CD4-positive, alpha-beta memory T cell (primary cell): Measurements from ENCODE around the gene BLM. TPM values are rescaled to one million over a fixed set of nuclear protein-coding genes. Genes with fewer than 3 reads are reported as not detected.

Source experiments
- CTCF ChIA-PET: fragments of 350-600 bp; sonication (Branson Sonifier 250); formaldehyde crosslinking; loops from one replicate; lab custom pipeline; 2021; ENCODE audit warnings: inconsistent platforms; ENCODE audit not compliant: partially characterized antibody; lab: Charles Lee
- POLR2A ChIA-PET: fragments of 350-600 bp; sonication (Branson Sonifier 250); formaldehyde crosslinking; loops from one replicate; lab custom pipeline; 2021; ENCODE audit not compliant: partially characterized antibody; lab: Charles Lee
- DNase-seq, 5 donors: peaks; one replicate each; pipeline versions ENCODE4 v3.0.0 to v3.0.0-alpha.2; 2020 to 2022; ENCODE audit warnings: mixed read lengths in 1 of 5
- H3K27ac ChIP-seq: one replicate; pipeline ENCODE4 v1.7.0; 2013; ENCODE audit warnings: low read depth, low read length
- H3K27me3 ChIP-seq: 2 replicates; pipeline ENCODE4 v1.7.0; 2013; ENCODE audit warnings: mild to moderate bottlenecking, low read length, moderate library complexity; ENCODE audit not compliant: insufficient read depth
- H3K36me3 ChIP-seq: 2 replicates; pipeline ENCODE4 v1.7.0; 2013; ENCODE audit warnings: mild to moderate bottlenecking, low read length, moderate library complexity; ENCODE audit not compliant: insufficient read depth
- H3K4me1 ChIP-seq: 2 replicates; pipeline ENCODE4 v1.7.0; 2013; ENCODE audit warnings: mild to moderate bottlenecking, low read length, moderate library complexity; ENCODE audit not compliant: insufficient read depth
- H3K4me3 ChIP-seq, 2 donors: one replicate each; pipeline ENCODE4 v1.7.0; 2013; ENCODE audit warnings: low read length in 2 of 2, mild to moderate bottlenecking in 1 of 2
- H3K9me3 ChIP-seq, 2 donors: one replicate each; pipeline ENCODE4 v1.7.0; 2013; ENCODE audit warnings: low read length in 2 of 2, control low read depth in 1 of 2; ENCODE audit not compliant: control insufficient read depth in 1 of 2
- H3K27ac Mint-ChIP-seq, 7 donors: one replicate each; pipeline ENCODE4 v1.8.0; 2020 to 2021; ENCODE audit warnings: mixed read lengths in 7 of 7, mild to moderate bottlenecking in 6 of 7, inconsistent platforms in 3 of 7, moderate library complexity in 3 of 7
- H3K27me3 Mint-ChIP-seq, 2 donors: one replicate each; pipeline ENCODE4 v1.8.0; 2020 to 2021; ENCODE audit warnings: mixed read lengths in 2 of 2
- H3K36me3 Mint-ChIP-seq, 2 donors: one replicate each; pipeline ENCODE4 v1.8.0; 2020 to 2021; ENCODE audit warnings: mixed read lengths in 2 of 2, inconsistent platforms in 1 of 2, mild to moderate bottlenecking in 1 of 2
- H3K4me1 Mint-ChIP-seq, 4 donors: one replicate each; pipeline ENCODE4 v1.8.0; 2020 to 2021; ENCODE audit warnings: mixed read lengths in 4 of 4, mild to moderate bottlenecking in 1 of 4
- H3K4me3 Mint-ChIP-seq, 8 donors: one replicate each; pipeline ENCODE4 v1.8.0; 2020 to 2021; ENCODE audit warnings: mixed read lengths in 8 of 8, mild to moderate bottlenecking in 7 of 8, moderate library complexity in 6 of 8, inconsistent platforms in 3 of 8
- H3K9me3 Mint-ChIP-seq, 8 donors: one replicate each; pipeline ENCODE4 v1.8.0; 2020 to 2021; ENCODE audit warnings: mixed read lengths in 8 of 8, mild to moderate bottlenecking in 5 of 8, inconsistent platforms in 3 of 8, moderate library complexity in 1 of 8
- intact Hi-C: fragments of 100-400 bp; cut with micrococcal nuclease; formaldehyde crosslinking; loops from one replicate; pipeline ENCODE4 v1.15.1; 2023
- polyA plus RNA-seq, 2 donors: library from polyadenylated mRNA; unstranded; fragments of 300-500 nt; fragmentation: Illumina TruSeq; gene quantifications; one replicate each; pipeline ENCODE4 v1.2.3, GENCODE V29; 2021
- total RNA-seq, 2 experiments: library from RNA; stranded (reverse); gene quantifications; one replicate each; pipeline ENCODE4 v1.2.3, GENCODE V29; 2021

BLM gene
- total and polyA plus RNA-seq, 4 experiments from 2014 or later = 1.2 to 8.9 (median 6.0) TPM

- H3K4me1 ChIP-seq = no peaks in the 10 kb centered on the region
- POLR2A ChIA-PET = no interaction called here
- H3K4me3 ChIP-seq = no peak overlapping the region
- H3K4me1 Mint-ChIP-seq = no peaks in the 10 kb centered on the region
- peaks cover 0 to 22% (median 6%) of the 10 kb centered on the region in 8 donors for H3K9me3 Mint-ChIP-seq
- no peaks in the 10 kb centered on the region for H3K27me3 Mint-ChIP-seq
- intact Hi-C loops = no loop called here
- no peaks in the 10 kb centered on the region for H3K9me3 ChIP-seq
- H3K36me3 ChIP-seq = no peaks in the 10 kb centered on the region
- no peak overlapping the region for H3K27ac ChIP-seq
- peaks cover 3 to 9% of the 10 kb centered on the region in 2 donors for H3K36me3 Mint-ChIP-seq
- H3K27me3 ChIP-seq = no peaks in the 10 kb centered on the region
- DNase-seq = no peak
- no peak overlapping the region for H3K4me3 Mint-ChIP-seq
- peak overlapping the region in 1 of 7 donors; percentile 51 for H3K27ac Mint-ChIP-seq
- CTCF ChIA-PET = interaction anchor here (0.8 to 3.5 kb wide), 2 partner anchors 10 to 184 kb away, joined by 3 to 12 read pairs; no protein-coding TSS in a partner anchor
These were observed 15.1 kb upstream of the BLM start for GRCh38 chr15:90701880-90702630.

- ChIA-PET CTCF (no interaction called here), POLR2A (interaction anchor here (0.5 kb wide), 1 partner anchor 9 kb away, joined by 4 read pairs; no protein-coding TSS in a partner anchor)
- no peak for DNase-seq
- Histone ChIP-seq H3K4me3 (no peak overlapping the region), H3K27me3 (no peaks in the 10 kb centered on the region), H3K27ac (no peak overlapping the region), H3K36me3 (no peaks in the 10 kb centered on the region), H3K9me3 (no peaks in the 10 kb centered on the region), H3K4me1 (no peaks in the 10 kb centered on the region)
- Mint-ChIP-seq H3K27me3 (no peaks in the 10 kb centered on the region), H3K27ac (no peak overlapping the region), H3K4me1 (no peaks in the 10 kb centered on the region), H3K9me3 (peaks cover 0 to 22% (median 6%) of the 10 kb centered on the region in 8 donors), H3K36me3 (peaks cover 3 to 9% of the 10 kb centered on the region in 2 donors), H3K4me3 (no peak overlapping the region)
- intact Hi-C loops = no loop called here
These were observed 13.7 kb upstream of the BLM start for GRCh38 chr15:90703455-90703854.

- no peaks in the 10 kb centered on the region for H3K4me1 ChIP-seq
- intact Hi-C loops = no loop called here
- no peak overlapping the region for H3K27ac ChIP-seq
- ChIA-PET POLR2A (no interaction called here), CTCF (interaction anchor here (0.9 to 1.2 kb wide), 2 partner anchors 58 to 180 kb away, joined by 3 to 4 read pairs; no protein-coding TSS in a partner anchor)
- Mint-ChIP-seq H3K9me3 (peaks cover 0 to 22% (median 6%) of the 10 kb centered on the region in 8 donors), H3K36me3 (peaks cover 3 to 9% of the 10 kb centered on the region in 2 donors), H3K4me1 (no peaks in the 10 kb centered on the region), H3K27ac (no peak overlapping the region), H3K27me3 (no peaks in the 10 kb centered on the region), H3K4me3 (no peak overlapping the region)
- H3K27me3 ChIP-seq = no peaks in the 10 kb centered on the region
- DNase-seq = no peak
- H3K9me3 ChIP-seq = no peaks in the 10 kb centered on the region
- no peak overlapping the region for H3K4me3 ChIP-seq
- no peaks in the 10 kb centered on the region for H3K36me3 ChIP-seq
These were observed 11.9 kb upstream of the BLM start for GRCh38 chr15:90705212-90705611.

- Histone ChIP-seq H3K27me3 (no peaks in the 10 kb centered on the region), H3K4me1 (no peaks in the 10 kb centered on the region), H3K4me3 (no peak overlapping the region), H3K36me3 (no peaks in the 10 kb centered on the region), H3K27ac (no peak overlapping the region), H3K9me3 (no peaks in the 10 kb centered on the region)
- Mint-ChIP-seq H3K36me3 (peaks cover 3 to 9% of the 10 kb centered on the region in 2 donors), H3K4me1 (no peaks in the 10 kb centered on the region), H3K9me3 (peaks cover 0 to 22% (median 6%) of the 10 kb centered on the region in 8 donors), H3K4me3 (no peak overlapping the region), H3K27me3 (no peaks in the 10 kb centered on the region), H3K27ac (peak overlapping the region in 2 of 7 donors; percentile 3 to 70)
- ChIA-PET CTCF (no interaction called here), POLR2A (no interaction called here)
- intact Hi-C loops = no loop called here
- DNase-seq = no peak
These were observed 10.5 kb upstream of the BLM start for GRCh38 chr15:90706394-90707327.

- H3K4me3 ChIP-seq = no peak overlapping the region
- H3K4me3 Mint-ChIP-seq = no peak overlapping the region
- peaks cover 0 to 18% (median 6%) of the 10 kb centered on the region in 8 donors for H3K9me3 Mint-ChIP-seq
- H3K27me3 ChIP-seq = no peaks in the 10 kb centered on the region
- no peak overlapping the region for H3K27ac ChIP-seq
- no peaks in the 10 kb centered on the region for H3K36me3 ChIP-seq
- no peaks in the 10 kb centered on the region for H3K4me1 ChIP-seq
- peaks cover 0 to 8% of the 10 kb centered on the region in 2 donors for H3K36me3 Mint-ChIP-seq
- ChIA-PET CTCF (no interaction called here), POLR2A (no interaction called here)
- H3K27me3 Mint-ChIP-seq = no peaks in the 10 kb centered on the region
- intact Hi-C loops = no loop called here
- no peaks in the 10 kb centered on the region for H3K9me3 ChIP-seq
- DNase-seq = no peak
- no peak overlapping the region for H3K27ac Mint-ChIP-seq
- H3K4me1 Mint-ChIP-seq = no peaks in the 10 kb centered on the region
These were observed 9.7 kb upstream of the BLM start for GRCh38 chr15:90707489-90707888.

GRCh38 chr15:90708516-90708915 is 8.6 kb upstream of the BLM start:
- CTCF ChIA-PET = interaction anchor here (0.6 kb wide), 1 partner anchor 9 kb away, joined by 3 read pairs; no protein-coding TSS in a partner anchor
- no peaks in the 10 kb centered on the region for H3K4me1 ChIP-seq
- Mint-ChIP-seq H3K4me3 (no peak overlapping the region), H3K27me3 (no peaks in the 10 kb centered on the region), H3K9me3 (peaks cover 0 to 10% (median 0%) of the 10 kb centered on the region in 8 donors), H3K4me1 (no peaks in the 10 kb centered on the region), H3K27ac (peak overlapping the region in 1 of 7 donors; percentile 34), H3K36me3 (peaks cover 4% of the 10 kb centered on the region in 2 donors)
- POLR2A ChIA-PET = no interaction called here
- H3K9me3 ChIP-seq = no peaks in the 10 kb centered on the region
- H3K36me3 ChIP-seq = no peaks in the 10 kb centered on the region
- H3K4me3 ChIP-seq = no peak overlapping the region
- no peak overlapping the region for H3K27ac ChIP-seq
- no peak for DNase-seq
- H3K27me3 ChIP-seq = no peaks in the 10 kb centered on the region
- intact Hi-C loops = no loop called here

GRCh38 chr15:90709278-90709677 is 7.9 kb upstream of the BLM start:
- peaks cover 4% of the 10 kb centered on the region in 2 donors for H3K36me3 Mint-ChIP-seq
- Histone ChIP-seq H3K4me3 (no peak overlapping the region), H3K4me1 (no peaks in the 10 kb centered on the region), H3K9me3 (no peaks in the 10 kb centered on the region), H3K27me3 (no peaks in the 10 kb centered on the region), H3K36me3 (no peaks in the 10 kb centered on the region), H3K27ac (no peak overlapping the region)
- H3K9me3 Mint-ChIP-seq = peaks cover 0 to 6% (median 0%) of the 10 kb centered on the region in 8 donors
- H3K4me3 Mint-ChIP-seq = no peak overlapping the region
- intact Hi-C loops = no loop called here
- CTCF ChIA-PET = no interaction called here
- DNase-seq = no peak
- POLR2A ChIA-PET = no interaction called here
- H3K27ac Mint-ChIP-seq = no peak overlapping the region
- H3K4me1 Mint-ChIP-seq = no peaks in the 10 kb centered on the region
- H3K27me3 Mint-ChIP-seq = no peaks in the 10 kb centered on the region
